ENCODE measurements around the gene MPV17L. TPM values are rescaled to one million over a fixed set of nuclear protein-coding genes. Genes with fewer than 3 reads are reported as not detected.
"Not testable (repeated sequence)": the region's sequence is repeated elsewhere in the genome, so short reads cannot be mapped to it uniquely, and the experiment has no call there.

The MPV17L gene
- total RNA-seq, 1 donor from 2014 or later: 0.55 TPM

DNA sequence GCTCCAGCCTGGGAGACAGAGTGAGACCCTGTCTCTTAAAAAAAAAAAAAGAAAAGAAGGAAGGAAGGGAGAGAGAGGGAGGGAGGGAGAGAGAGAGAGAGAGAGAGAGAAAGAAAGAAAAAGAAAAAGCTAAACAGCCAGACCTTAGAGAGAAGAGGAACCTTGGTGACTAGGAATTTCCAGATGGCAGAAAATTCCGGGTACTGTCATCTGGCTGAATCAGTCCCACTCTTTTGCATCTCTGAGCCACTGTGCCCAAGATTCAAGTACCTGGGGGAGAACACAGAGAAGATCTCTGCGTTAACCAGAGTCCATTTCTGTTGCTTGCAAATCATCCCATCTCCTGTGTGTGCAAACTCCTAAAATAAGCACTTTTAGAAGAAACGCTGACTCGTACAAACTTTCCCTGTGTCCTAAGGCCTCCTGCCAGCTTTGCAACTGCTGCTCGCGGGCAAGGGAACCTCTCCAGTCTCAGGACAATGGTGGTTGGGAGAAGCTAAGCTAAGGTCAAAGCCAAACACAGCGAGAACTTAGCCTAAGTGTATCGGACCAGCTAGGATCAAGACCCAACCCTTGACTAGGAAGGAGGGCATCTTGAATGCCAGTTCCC is 56.8 kb downstream of the MPV17L start:
- H3K27ac Mint-ChIP-seq: no peak overlapping the region
- no peaks in the 10 kb centered on the region for H3K9me3 Mint-ChIP-seq
- DNase-seq (no peak), ATAC-seq (ENCODE audit: low read depth) (no peak)
- H3K4me1 Mint-ChIP-seq: no peaks in the 10 kb centered on the region
- H3K4me3 Mint-ChIP-seq: no peak overlapping the region
- no peaks in the 10 kb centered on the region for H3K27me3 Mint-ChIP-seq
- CTCF ChIA-PET: no interaction called here
- peaks cover 3% of the 10 kb centered on the region for H3K36me3 Mint-ChIP-seq (ENCODE audit: low read depth)
- TF ChIP-seq, protein P1, sequence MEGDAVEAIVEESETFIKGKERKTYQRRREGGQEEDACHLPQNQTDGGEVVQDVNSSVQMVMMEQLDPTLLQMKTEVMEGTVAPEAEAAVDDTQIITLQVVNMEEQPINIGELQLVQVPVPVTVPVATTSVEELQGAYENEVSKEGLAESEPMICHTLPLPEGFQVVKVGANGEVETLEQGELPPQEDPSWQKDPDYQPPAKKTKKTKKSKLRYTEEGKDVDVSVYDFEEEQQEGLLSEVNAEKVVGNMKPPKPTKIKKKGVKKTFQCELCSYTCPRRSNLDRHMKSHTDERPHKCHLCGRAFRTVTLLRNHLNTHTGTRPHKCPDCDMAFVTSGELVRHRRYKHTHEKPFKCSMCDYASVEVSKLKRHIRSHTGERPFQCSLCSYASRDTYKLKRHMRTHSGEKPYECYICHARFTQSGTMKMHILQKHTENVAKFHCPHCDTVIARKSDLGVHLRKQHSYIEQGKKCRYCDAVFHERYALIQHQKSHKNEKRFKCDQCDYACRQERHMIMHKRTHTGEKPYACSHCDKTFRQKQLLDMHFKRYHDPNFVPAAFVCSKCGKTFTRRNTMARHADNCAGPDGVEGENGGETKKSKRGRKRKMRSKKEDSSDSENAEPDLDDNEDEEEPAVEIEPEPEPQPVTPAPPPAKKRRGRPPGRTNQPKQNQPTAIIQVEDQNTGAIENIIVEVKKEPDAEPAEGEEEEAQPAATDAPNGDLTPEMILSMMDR (IDR thresholded peaks at IDR 0.05): no peak
- intact Hi-C loops (cut with micrococcal nuclease): no loop called here
- POLR2A ChIA-PET: no interaction called here

DNA sequence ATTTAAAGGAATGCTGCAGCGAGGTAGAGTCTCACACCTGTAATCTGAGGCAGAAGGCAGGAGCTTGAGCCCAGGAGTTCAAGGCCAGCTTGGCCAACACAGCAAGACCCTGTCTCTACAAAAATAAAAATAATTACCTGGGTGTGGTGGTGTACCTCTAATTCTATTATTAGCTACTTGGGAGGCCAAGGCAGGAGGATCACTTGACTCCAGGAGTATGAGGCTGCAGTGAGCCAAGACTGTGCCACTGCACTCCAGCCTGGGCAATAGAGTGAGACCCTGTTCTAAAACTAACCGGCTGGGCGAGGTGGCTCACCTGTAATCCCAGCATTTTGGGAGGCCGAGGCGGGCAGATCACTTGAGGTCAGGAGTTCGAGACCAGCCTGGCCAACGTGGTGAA is 57.7 kb downstream of the MPV17L start:
- H3K27me3 Mint-ChIP-seq; H3K9me3 Mint-ChIP-seq; POLR2A ChIA-PET; ATAC-seq (ENCODE audit: low read depth); H3K36me3 Mint-ChIP-seq (ENCODE audit: low read depth); H3K4me3 Mint-ChIP-seq; DNase-seq; H3K27ac Mint-ChIP-seq; H3K4me1 Mint-ChIP-seq; CTCF ChIA-PET; intact Hi-C loops (cut with micrococcal nuclease): not testable (repeated sequence)

DNA sequence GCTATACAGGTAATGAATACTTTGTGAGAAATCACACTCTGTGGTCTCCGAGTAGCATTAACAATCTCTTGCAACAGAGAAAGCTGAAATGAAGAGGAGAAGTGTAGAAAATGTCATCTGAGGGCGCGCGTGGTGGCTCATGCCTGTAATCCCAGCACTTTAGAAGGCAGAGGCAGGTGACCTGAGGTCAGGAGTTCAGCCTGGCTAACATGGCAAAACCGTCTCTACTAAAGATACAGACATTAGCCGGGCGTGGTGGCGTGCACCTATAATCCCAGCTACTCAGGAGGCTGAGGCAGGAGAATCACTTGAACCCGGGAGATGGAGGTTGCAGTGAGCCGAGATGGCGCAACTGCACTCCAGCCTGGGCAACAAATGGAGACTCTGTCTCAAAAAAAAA is 59.4 kb downstream of the MPV17L start:
- CTCF ChIA-PET; intact Hi-C loops (cut with micrococcal nuclease); POLR2A ChIA-PET; DNase-seq; H3K4me3 Mint-ChIP-seq; ATAC-seq (ENCODE audit: low read depth); H3K27me3 Mint-ChIP-seq; H3K27ac Mint-ChIP-seq; H3K36me3 Mint-ChIP-seq (ENCODE audit: low read depth); H3K4me1 Mint-ChIP-seq; H3K9me3 Mint-ChIP-seq: not testable (repeated sequence)

DNA sequence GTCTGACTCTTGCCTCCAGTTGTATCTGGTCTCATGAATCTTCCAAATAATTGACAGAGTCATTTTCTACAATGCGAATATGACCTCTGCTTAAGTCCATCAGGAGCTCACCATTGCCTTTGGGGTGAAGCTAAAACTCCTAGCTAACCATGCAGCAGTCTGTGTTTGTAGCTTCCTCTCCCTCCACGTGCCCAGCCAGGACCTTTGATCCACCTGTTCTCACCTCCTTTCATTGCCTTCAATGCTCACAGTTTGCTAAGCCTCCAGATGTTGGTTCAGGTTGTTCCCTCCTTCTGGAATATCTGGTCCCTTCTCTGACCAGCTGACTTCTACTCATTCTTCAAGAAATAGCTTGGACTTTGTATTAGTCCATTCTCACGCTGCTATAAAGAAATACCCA is 61.8 kb downstream of the MPV17L start:
- intact Hi-C loops (cut with micrococcal nuclease): no loop called here
- H3K9me3 Mint-ChIP-seq: no peaks in the 10 kb centered on the region
- ATAC-seq (ENCODE audit: low read depth) (no peak), DNase-seq (no peak)
- no peaks in the 10 kb centered on the region for H3K4me1 Mint-ChIP-seq
- ChIA-PET POLR2A (no interaction called here), CTCF (no interaction called here)
- H3K27ac Mint-ChIP-seq: no peak overlapping the region
- TF ChIP-seq, protein P1 (IDR thresholded peaks at IDR 0.05): no peak
- no peaks in the 10 kb centered on the region for H3K36me3 Mint-ChIP-seq (ENCODE audit: low read depth)
- peaks cover 5% of the 10 kb centered on the region for H3K27me3 Mint-ChIP-seq
- H3K4me3 Mint-ChIP-seq: no peak overlapping the region

DNA sequence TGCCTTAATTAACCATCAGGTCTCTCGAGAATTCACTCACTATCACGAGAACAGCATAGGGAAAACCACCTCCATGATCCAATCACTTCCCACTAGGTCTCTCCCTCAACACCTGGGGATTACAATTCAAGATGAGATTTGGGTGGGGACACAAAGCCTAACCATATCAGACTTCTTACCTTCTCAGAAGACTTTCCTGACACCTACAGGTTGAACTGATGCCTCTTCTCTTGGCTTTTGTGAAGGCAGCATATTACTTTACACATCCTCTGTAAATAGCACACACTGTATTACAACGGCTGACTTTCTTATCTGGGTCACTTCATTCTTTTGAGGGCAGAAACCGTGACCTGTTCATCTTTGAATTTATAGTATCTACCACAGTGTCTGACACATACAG is 62.4 kb downstream of the MPV17L start:
- ChIA-PET CTCF (no interaction called here), POLR2A (no interaction called here)
- no peaks in the 10 kb centered on the region for H3K4me1 Mint-ChIP-seq
- ATAC-seq (ENCODE audit: low read depth): no peak
- no peak for DNase-seq
- peaks cover 5% of the 10 kb centered on the region for H3K27me3 Mint-ChIP-seq
- H3K4me3 Mint-ChIP-seq: no peak overlapping the region
- H3K36me3 Mint-ChIP-seq (ENCODE audit: low read depth): no peaks in the 10 kb centered on the region
- TF ChIP-seq, protein P1 (IDR thresholded peaks at IDR 0.05): no peak
- H3K27ac Mint-ChIP-seq: no peak overlapping the region
- intact Hi-C loops (cut with micrococcal nuclease): no loop called here
- no peaks in the 10 kb centered on the region for H3K9me3 Mint-ChIP-seq

DNA sequence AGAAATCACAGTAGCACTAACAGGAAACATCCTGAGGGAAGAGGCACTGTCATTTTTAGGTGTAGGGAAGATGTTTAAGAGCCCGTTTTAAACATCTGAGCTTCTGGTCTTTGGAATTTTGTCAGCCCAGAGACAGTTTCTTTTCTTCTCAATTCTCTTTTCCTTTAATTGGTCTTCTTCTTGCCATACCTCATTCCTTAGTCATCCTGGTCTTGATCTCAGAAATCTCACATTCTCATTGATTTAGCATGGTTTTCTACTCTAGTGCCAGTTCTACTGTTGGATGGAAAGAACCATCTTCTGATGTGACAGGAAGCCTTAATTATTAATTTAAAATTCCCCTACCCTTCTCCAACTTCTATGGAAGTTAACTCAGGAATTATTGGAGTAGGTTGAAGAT is 64.2 kb downstream of the MPV17L start:
- POLR2A ChIA-PET: no interaction called here
- DNase-seq: no peak
- intact Hi-C loops (cut with micrococcal nuclease): no loop called here
- H3K9me3 Mint-ChIP-seq: no peaks in the 10 kb centered on the region
- H3K36me3 Mint-ChIP-seq (ENCODE audit: low read depth): no peaks in the 10 kb centered on the region
- TF ChIP-seq, protein P1 (IDR thresholded peaks at IDR 0.05): no peak
- H3K27me3 Mint-ChIP-seq: peaks cover 5% of the 10 kb centered on the region
- no peak overlapping the region for H3K4me3 Mint-ChIP-seq
- no peak for ATAC-seq (ENCODE audit: low read depth)
- no peaks in the 10 kb centered on the region for H3K4me1 Mint-ChIP-seq
- CTCF ChIA-PET: no interaction called here
- H3K27ac Mint-ChIP-seq: no peak overlapping the region
